ENCODE data around the gene PARD3. TPM values are rescaled to one million over a fixed set of nuclear protein-coding genes. Genes with fewer than 3 reads are reported as not detected.

Gene PARD3
- polyA plus RNA-seq, 3 donors from 2014 or later: 0.72 TPM; not detected in 2

DNA sequence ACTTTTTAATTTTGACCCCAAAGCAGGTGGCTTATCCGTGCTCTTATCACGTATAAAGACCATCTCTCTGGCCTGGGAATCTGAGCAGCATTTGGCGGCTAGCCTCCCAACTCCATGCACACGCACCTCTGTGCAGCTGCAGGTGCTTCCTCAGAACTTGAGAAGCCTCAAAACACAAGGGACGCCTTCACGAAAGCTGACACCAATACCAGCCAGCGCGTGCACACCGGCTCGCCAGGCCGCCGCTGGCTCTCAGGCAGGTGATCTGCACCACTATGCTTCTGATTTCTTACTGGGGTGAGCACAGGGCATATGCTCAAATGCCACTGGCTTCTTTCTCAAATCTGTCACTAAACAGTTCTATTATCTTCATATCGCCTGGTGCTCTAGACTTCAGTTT lies 145.0 kb downstream of the PARD3 start:
- Mint-ChIP-seq H3K36me3 (no peaks in the 10 kb centered on the region), H3K4me1 (no peaks in the 10 kb centered on the region), H3K27me3 (ENCODE audit: low read depth in 3 of 3) (peaks cover 0 to 6% (median 2%) of the 10 kb centered on the region in 3 donors), H3K27ac (no peak overlapping the region), H3K4me3 (no peak overlapping the region), H3K9me3 (no peaks in the 10 kb centered on the region)
- DNase-seq: no peak

DNA sequence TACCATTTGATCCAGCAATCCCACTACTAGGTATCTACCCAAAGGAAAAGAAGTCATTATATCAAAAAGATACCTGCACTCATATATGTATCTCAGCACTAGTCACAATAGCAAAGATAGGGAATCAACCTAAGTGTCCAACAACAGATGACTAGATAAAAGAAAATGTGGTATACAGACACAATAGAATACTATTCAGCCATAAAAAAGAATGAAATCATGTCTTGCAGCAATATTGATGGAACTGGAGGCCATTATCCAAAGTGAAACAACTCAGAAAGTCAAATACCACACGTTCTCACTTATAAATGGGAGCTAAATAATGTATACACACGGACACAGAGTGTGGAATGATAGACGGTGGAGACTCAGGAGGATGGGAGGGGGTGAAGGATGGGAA lies 146.0 kb downstream of the PARD3 start:
- H3K27me3 Mint-ChIP-seq (ENCODE audit: low read depth in 3 of 3): peaks cover 0 to 6% (median 2%) of the 10 kb centered on the region in 3 donors
- no peaks in the 10 kb centered on the region for H3K36me3 Mint-ChIP-seq
- no peak overlapping the region for H3K27ac Mint-ChIP-seq
- no peak for DNase-seq
- no peaks in the 10 kb centered on the region for H3K4me1 Mint-ChIP-seq
- no peaks in the 10 kb centered on the region for H3K9me3 Mint-ChIP-seq
- H3K4me3 Mint-ChIP-seq: no peak overlapping the region

DNA sequence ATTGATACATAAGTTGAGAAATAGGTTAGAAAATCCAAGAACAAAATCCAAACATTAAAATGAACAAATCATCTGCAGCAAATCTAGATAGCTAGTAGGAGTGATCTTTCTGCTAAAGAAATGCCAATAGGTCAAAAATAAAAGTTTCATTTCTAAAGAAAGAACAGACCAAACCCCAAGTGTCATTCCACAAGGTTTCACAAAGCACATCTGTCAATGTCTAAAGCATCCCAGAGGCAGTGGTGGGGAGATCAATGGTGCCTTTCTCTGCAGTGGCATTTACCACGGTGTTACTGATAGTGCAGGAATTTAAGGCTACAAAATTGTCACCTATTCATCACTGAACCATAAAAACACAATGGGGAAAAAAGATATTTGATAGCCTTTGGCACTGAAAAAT lies 147.9 kb downstream of the PARD3 start:
- Mint-ChIP-seq H3K4me1 (no peaks in the 10 kb centered on the region), H3K9me3 (no peaks in the 10 kb centered on the region), H3K27ac (no peak overlapping the region), H3K4me3 (no peak overlapping the region), H3K36me3 (no peaks in the 10 kb centered on the region), H3K27me3 (ENCODE audit: low read depth in 3 of 3) (peaks cover 0 to 4% (median 2%) of the 10 kb centered on the region in 3 donors)
- no peak for DNase-seq

DNA sequence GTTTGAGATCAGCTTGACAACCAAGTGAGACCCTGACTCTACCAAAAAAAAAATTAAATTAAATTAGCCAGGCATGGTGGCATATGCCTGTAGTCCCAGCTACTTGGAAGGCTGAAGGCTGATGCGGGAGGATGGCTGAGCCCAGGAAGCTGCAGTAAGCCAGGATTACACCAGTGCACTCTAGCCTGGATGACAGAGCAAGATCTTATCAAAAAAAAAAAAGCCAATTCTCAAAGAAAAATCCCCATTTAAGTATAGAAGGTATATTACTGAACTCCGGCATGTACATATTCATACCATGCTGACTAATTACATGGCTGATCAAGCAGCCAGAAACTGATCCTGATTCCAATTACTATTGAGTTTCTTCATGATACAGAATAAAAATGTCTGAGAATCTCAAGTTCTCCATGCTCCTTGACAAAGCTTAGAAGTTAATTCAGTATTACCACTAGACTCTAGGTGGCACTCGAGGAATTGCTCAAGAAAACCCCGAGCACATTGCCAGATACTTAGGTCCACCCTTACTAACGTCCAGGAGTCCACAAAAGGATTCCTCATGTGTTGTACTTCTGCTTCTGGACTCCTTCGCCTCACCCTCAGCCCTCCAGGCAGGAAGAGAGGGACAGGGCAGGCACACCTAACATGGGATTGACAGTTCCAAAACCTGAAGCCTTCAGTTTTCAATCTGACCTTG lies 148.9 kb downstream of the PARD3 start:
- no peaks in the 10 kb centered on the region for H3K36me3 Mint-ChIP-seq
- peaks cover 0 to 4% (median 2%) of the 10 kb centered on the region in 3 donors for H3K27me3 Mint-ChIP-seq (ENCODE audit: low read depth in 3 of 3)
- H3K27ac Mint-ChIP-seq: no peak overlapping the region
- DNase-seq: no peak
- no peaks in the 10 kb centered on the region for H3K9me3 Mint-ChIP-seq
- H3K4me3 Mint-ChIP-seq: no peak overlapping the region
- no peaks in the 10 kb centered on the region for H3K4me1 Mint-ChIP-seq

DNA sequence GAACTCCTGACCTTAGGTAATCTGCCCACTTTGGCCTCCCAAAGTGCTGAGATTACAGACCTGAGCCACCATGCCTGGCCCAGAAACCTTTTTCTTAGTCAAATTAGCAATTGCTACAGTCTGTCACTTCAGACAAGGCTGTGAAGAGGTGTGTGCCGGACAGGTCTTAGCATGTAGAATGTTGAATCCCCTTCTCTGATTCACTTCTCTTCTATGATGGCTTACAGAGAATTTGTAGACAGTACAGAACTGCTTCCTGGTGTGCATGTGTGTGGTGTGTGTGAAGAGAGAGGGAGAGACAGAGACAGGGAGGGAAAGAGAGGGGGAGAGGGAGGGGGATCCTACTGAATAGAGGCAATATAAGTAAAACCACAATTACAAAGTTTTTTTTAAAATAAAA lies 150.4 kb downstream of the PARD3 start:
- no peak overlapping the region for H3K27ac Mint-ChIP-seq
- H3K4me1 Mint-ChIP-seq: no peaks in the 10 kb centered on the region
- no peak overlapping the region for H3K4me3 Mint-ChIP-seq
- H3K27me3 Mint-ChIP-seq (ENCODE audit: low read depth in 3 of 3): peaks cover 0 to 4% (median 2%) of the 10 kb centered on the region in 3 donors
- no peak for DNase-seq
- no peaks in the 10 kb centered on the region for H3K36me3 Mint-ChIP-seq
- no peaks in the 10 kb centered on the region for H3K9me3 Mint-ChIP-seq

DNA sequence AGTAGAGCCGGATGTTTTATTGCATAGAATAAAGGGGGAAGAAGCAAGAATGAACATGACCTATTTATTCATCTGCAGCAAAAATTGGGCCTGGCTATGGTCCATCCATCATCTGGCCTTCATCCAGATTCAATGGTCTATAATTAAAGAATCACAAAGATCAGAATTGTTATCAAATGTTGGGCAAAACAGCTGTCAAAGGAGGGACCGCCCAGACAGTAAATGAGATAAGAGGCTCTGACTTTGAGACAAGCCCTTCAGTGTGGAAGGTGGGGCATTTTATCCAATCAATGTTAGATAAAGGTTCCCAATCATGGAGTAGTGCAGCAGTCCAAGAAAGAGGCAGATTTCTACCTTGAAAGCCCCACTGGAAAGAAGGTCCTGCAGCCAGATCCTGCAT lies 153.5 kb downstream of the PARD3 start:
- H3K4me1 Mint-ChIP-seq: no peaks in the 10 kb centered on the region
- no peak overlapping the region for H3K4me3 Mint-ChIP-seq
- DNase-seq: no peak
- no peak overlapping the region for H3K27ac Mint-ChIP-seq
- H3K36me3 Mint-ChIP-seq: no peaks in the 10 kb centered on the region
- peaks cover 0 to 4% (median 0%) of the 10 kb centered on the region in 3 donors for H3K27me3 Mint-ChIP-seq (ENCODE audit: low read depth in 3 of 3)
- H3K9me3 Mint-ChIP-seq: no peaks in the 10 kb centered on the region

DNA sequence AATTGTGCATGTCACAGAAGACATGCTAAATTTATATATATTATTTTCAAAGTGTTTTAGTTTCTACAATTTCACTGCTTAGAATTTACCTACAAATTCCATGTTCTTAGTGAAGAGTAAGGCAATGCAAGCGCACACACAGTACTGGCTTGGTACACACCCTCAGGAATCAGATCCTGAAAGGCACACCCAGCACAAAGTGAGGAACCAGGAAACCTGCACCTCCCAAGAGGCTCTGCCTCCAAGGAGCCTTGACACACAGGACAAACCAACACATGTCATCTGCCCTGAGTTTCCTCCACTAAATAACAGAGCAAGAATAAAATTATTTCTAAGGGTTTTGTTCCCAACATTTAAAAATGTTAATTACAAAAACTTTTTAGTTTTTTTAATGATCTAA lies 156.2 kb downstream of the PARD3 start:
- peaks cover 0 to 5% (median 2%) of the 10 kb centered on the region in 3 donors for H3K27me3 Mint-ChIP-seq (ENCODE audit: low read depth in 3 of 3)
- H3K4me3 Mint-ChIP-seq: no peak overlapping the region
- no peaks in the 10 kb centered on the region for H3K4me1 Mint-ChIP-seq
- DNase-seq: no peak
- no peaks in the 10 kb centered on the region for H3K9me3 Mint-ChIP-seq
- H3K27ac Mint-ChIP-seq: no peak overlapping the region
- H3K36me3 Mint-ChIP-seq: no peaks in the 10 kb centered on the region

DNA sequence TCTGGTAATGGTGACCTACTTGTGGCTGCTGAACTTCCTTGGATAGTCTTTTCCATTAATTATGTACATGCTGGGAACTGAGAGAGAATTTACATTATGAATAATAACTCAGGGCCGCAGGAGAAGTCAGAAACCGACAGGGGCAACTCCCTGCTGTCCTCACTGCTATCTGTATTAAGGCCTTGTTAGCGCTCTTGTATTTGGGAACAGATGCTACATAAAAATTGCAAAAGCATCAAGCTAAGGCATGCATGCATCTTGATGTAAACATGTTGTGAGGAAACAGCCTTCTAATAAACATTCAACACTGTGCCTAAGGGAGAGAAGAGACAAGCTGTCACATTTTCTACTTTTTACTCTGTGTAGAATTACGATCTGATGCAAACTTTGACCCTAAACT lies 158.4 kb downstream of the PARD3 start:
- no peak overlapping the region for H3K4me3 Mint-ChIP-seq
- peaks cover 1 to 5% (median 2%) of the 10 kb centered on the region in 3 donors for H3K27me3 Mint-ChIP-seq (ENCODE audit: low read depth in 3 of 3)
- H3K36me3 Mint-ChIP-seq: no peaks in the 10 kb centered on the region
- no peaks in the 10 kb centered on the region for H3K4me1 Mint-ChIP-seq
- DNase-seq: no peak
- no peak overlapping the region for H3K27ac Mint-ChIP-seq
- no peaks in the 10 kb centered on the region for H3K9me3 Mint-ChIP-seq

DNA sequence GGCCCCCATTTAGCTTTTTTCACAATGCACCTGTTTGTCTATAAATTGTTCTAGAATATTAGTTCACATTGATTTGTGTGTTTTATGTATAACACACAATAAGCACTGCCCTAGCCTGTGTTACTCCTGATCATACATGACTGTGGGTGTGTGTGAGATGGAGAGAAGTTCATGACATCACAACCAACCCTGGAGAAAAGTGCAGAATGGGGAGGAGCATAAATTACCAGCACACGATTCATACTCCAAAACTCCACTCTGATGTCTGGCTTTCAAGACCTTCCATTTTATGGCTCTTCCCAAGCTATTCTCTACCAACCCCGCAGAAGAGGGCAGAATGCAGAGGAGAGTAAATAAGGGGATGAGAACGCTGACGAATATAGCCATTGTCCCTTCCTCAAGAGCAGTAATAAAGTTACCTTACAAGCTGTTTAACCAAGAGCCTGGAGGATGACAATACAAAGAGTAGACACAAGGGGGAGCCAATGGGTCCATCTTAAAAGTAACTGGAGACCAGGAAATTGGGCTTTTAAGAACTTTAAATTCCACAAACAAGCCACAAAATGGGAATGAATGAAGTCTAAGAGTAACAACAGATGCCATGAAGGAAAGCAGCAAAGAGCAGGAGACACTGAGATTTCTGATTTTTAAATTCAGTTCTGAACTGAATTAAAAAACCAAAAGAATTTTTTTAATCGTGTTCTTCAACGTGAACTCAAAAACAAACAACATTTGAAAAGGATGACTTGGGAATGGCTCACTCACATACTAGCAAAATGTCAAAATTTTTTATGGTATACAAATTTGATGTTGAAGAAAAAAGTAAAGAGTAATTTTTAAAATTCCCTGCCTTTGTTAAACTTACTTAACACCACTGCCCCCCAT lies 159.6 kb downstream of the PARD3 start:
- Mint-ChIP-seq H3K27me3 (ENCODE audit: low read depth in 3 of 3) (peaks cover 1 to 5% (median 2%) of the 10 kb centered on the region in 3 donors), H3K36me3 (no peaks in the 10 kb centered on the region), H3K9me3 (no peaks in the 10 kb centered on the region), H3K27ac (no peak overlapping the region), H3K4me3 (no peak overlapping the region), H3K4me1 (no peaks in the 10 kb centered on the region)
- DNase-seq: no peak

GRCh38 chr10:34654211-34654610 lies 160.9 kb downstream of the PARD3 start:
- H3K27ac Mint-ChIP-seq: no peak overlapping the region
- no peaks in the 10 kb centered on the region for H3K4me1 Mint-ChIP-seq
- H3K4me3 Mint-ChIP-seq: no peak overlapping the region
- H3K27me3 Mint-ChIP-seq (ENCODE audit: low read depth in 3 of 3): peaks cover 1 to 5% (median 2%) of the 10 kb centered on the region in 3 donors
- H3K9me3 Mint-ChIP-seq: peaks cover 0 to 2% (median 0%) of the 10 kb centered on the region in 6 donors
- DNase-seq: no peak
- H3K36me3 Mint-ChIP-seq: no peaks in the 10 kb centered on the region

DNA sequence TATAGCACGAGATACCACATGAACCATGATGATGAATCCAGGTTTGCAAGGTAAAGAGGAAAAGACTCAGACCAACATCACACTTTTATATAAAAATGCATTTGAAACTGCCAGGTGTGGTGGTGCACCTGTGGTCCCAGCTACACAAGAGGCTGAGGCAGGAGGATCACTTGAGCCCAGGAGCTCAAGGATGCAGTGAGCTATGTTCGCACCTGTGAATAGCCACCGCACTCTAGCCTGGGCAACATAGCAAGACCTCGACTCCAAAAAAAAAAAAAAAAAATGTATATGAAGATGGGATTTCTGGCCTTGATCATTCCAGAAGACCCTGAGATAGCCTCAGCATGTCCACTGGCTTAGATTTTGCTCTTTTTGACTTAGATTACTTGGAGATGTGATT lies 161.6 kb downstream of the PARD3 start:
- Mint-ChIP-seq H3K27ac (no peak overlapping the region), H3K27me3 (ENCODE audit: low read depth in 3 of 3) (peaks cover 1 to 4% (median 2%) of the 10 kb centered on the region in 3 donors), H3K36me3 (no peaks in the 10 kb centered on the region), H3K9me3 (peaks cover 0 to 2% (median 0%) of the 10 kb centered on the region in 6 donors), H3K4me1 (no peaks in the 10 kb centered on the region), H3K4me3 (no peak overlapping the region)
- DNase-seq: no peak

GRCh38 chr10:34651416-34652195 lies 163.5 kb downstream of the PARD3 start:
- Mint-ChIP-seq H3K4me3 (no peak overlapping the region), H3K27me3 (ENCODE audit: low read depth in 3 of 3) (peaks cover 1 to 2% (median 1%) of the 10 kb centered on the region in 3 donors), H3K4me1 (no peaks in the 10 kb centered on the region)

DNA sequence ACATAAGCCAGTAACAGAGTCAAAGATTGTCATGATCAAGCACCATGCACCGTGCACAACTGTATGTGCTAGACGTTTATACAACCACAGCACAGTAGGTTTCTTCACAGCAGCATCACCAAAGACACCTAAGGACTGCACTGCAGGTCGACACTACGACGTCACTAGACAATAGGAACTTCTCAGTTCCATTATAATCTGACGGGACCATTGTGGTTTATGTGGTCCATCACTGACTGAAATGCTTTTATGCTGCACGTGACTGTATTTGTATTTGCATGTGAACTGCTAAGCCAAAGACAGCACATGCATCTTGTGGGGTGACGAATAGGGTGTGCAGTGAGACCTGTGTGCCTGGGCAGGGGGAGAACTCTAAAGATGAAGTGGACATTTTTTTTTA lies 164.9 kb downstream of the PARD3 start:
- Mint-ChIP-seq H3K27ac (no peak overlapping the region), H3K4me1 (no peaks in the 10 kb centered on the region), H3K36me3 (no peaks in the 10 kb centered on the region), H3K4me3 (no peak overlapping the region), H3K27me3 (ENCODE audit: low read depth in 3 of 3) (peaks cover 0 to 2% (median 1%) of the 10 kb centered on the region in 3 donors), H3K9me3 (peaks cover 0 to 2% (median 0%) of the 10 kb centered on the region in 6 donors)
- peak in 2 of 3 donors; percentile 1 to 3 for DNase-seq

More at GRCh38 chr10:34651416-34652195, 163.5 kb downstream of the PARD3 start:
- Mint-ChIP-seq H3K9me3 (peaks cover 0 to 2% (median 0%) of the 10 kb centered on the region in 6 donors), H3K36me3 (no peaks in the 10 kb centered on the region), H3K27ac (no peak overlapping the region)
- no peak for DNase-seq

- peaks cover 0 to 2% (median 0%) of the 10 kb centered on the region in 6 donors for H3K9me3 Mint-ChIP-seq
- peaks cover 0 to 1% (median under 1%) of the 10 kb centered on the region in 3 donors for H3K27me3 Mint-ChIP-seq (ENCODE audit: low read depth in 3 of 3)
- no peaks in the 10 kb centered on the region for H3K4me1 Mint-ChIP-seq
- H3K36me3 Mint-ChIP-seq: no peaks in the 10 kb centered on the region
- no peak for DNase-seq
- H3K27ac Mint-ChIP-seq: no peak overlapping the region
- H3K4me3 Mint-ChIP-seq: no peak overlapping the region
Observed at GRCh38 chr10:34649385-34649784, 165.7 kb downstream of the PARD3 start.
